ENCODE data around the gene SLC25A26.

DNA sequence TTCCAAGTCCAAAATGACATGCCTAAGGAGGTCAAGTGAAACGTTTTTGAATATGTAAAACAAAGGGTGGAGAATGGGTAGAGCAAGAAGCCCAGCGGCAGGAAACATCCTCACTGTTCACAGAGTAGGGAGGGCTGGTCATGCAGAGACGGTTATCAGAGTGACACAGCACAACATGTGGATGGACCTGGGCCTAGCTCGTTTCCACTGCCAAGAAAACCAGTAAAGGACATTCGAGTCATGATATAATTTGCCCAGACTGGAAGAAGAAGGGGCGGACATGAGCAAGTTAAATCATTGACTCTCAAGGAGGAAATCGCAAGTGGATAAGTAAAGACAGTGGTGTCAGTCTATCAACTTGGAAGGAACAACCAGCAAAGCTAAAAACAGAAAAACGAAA is 190.7 kb downstream of the SLC25A26 start:
- TF ChIP-seq, protein P1, sequence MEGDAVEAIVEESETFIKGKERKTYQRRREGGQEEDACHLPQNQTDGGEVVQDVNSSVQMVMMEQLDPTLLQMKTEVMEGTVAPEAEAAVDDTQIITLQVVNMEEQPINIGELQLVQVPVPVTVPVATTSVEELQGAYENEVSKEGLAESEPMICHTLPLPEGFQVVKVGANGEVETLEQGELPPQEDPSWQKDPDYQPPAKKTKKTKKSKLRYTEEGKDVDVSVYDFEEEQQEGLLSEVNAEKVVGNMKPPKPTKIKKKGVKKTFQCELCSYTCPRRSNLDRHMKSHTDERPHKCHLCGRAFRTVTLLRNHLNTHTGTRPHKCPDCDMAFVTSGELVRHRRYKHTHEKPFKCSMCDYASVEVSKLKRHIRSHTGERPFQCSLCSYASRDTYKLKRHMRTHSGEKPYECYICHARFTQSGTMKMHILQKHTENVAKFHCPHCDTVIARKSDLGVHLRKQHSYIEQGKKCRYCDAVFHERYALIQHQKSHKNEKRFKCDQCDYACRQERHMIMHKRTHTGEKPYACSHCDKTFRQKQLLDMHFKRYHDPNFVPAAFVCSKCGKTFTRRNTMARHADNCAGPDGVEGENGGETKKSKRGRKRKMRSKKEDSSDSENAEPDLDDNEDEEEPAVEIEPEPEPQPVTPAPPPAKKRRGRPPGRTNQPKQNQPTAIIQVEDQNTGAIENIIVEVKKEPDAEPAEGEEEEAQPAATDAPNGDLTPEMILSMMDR (CRISPR knock-in tag; IDR thresholded peaks at IDR 0.05), result no peak
- TF ChIP-seq XRCC5 (optimal IDR thresholded peaks at IDR 0.05; ENCODE audit: low read length) (no peak), BRF2 (CRISPR knock-in tag; IDR thresholded peaks at IDR 0.05) (no peak), POLR2AphosphoS5 (IDR thresholded peaks at IDR 0.05; ENCODE audit: low read depth, low read length) (no peak), RCOR2 (CRISPR knock-in tag; IDR thresholded peaks at IDR 0.05) (no peak), RXRA (CRISPR knock-in tag; IDR thresholded peaks at IDR 0.05) (no peak)
- TF ChIP-seq, protein P2, sequence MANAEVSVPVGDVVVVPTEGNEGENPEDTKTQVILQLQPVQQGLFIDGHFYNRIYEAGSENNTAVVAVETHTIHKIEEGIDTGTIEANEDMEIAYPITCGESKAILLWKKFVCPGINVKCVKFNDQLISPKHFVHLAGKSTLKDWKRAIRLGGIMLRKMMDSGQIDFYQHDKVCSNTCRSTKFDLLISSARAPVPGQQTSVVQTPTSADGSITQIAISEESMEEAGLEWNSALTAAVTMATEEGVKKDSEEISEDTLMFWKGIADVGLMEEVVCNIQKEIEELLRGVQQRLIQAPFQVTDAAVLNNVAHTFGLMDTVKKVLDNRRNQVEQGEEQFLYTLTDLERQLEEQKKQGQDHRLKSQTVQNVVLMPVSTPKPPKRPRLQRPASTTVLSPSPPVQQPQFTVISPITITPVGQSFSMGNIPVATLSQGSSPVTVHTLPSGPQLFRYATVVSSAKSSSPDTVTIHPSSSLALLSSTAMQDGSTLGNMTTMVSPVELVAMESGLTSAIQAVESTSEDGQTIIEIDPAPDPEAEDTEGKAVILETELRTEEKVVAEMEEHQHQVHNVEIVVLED (CRISPR knock-in tag; IDR thresholded peaks at IDR 0.05; ENCODE audit: borderline replicate concordance), result no peak
